GM23338 (cell line): Measurements from ENCODE around the gene TUB. TPM values are rescaled to one million over a fixed set of nuclear protein-coding genes. Genes with fewer than 3 reads are reported as not detected.

Experiments used
- polyA plus RNA-seq: library from polyadenylated mRNA; unstranded; fragments of >200 nt; fragmentation: Nextera tagmentation; extraction: Ambion mirVana; gene quantifications from 2 replicates; pipeline ENCODE4 v1.2.1, GENCODE V29; 2016
- total RNA-seq: library from RNA; depleted of rRNA; stranded (reverse); fragments of >200 nt; shearing (Covaris generic); gene quantifications from 2 replicates; pipeline ENCODE4 v1.2.3, GENCODE V29; 2014; rRNA removed

The TUB gene
- total and polyA plus RNA-seq, 2 experiments from 2014 or later = 5.5 to 30.4 TPM

Other genes starting within 250 kb of the TUB start
- gene OR10A6, start 149.9 kb upstream of the TUB start, total RNA-seq = not detected in 2 replicates
- gene OR10A6, start 149.9 kb upstream of the TUB start, polyA plus RNA-seq = 0.09 and 0.23 TPM in 2 replicates
- gene OR10A3, start 139.5 kb upstream of the TUB start, total RNA-seq = 0.14 TPM in 1 of 2 replicates, not detected in the other
- gene OR10A3, start 139.5 kb upstream of the TUB start, polyA plus RNA-seq = 0.28 and 0.52 TPM in 2 replicates
- gene NLRP10, start 115.8 kb upstream of the TUB start, total RNA-seq = 2.7 and 4.3 TPM in 2 replicates
- 0.56 and 1.1 TPM in 2 replicates for gene NLRP10, start 115.8 kb upstream of the TUB start, polyA plus RNA-seq
- 351 and 555 TPM in 2 replicates for gene EIF3F, start 93.9 kb upstream of the TUB start, total RNA-seq
- gene EIF3F, start 93.9 kb upstream of the TUB start, polyA plus RNA-seq = 235 and 237 TPM in 2 replicates
- 17.8 and 27.4 TPM in 2 replicates for gene RIC3, start 87.8 kb downstream of the TUB start, total RNA-seq
- 21.1 and 21.3 TPM in 2 replicates for gene RIC3, start 87.8 kb downstream of the TUB start, polyA plus RNA-seq
- gene LMO1, start 182.7 kb downstream of the TUB start, total RNA-seq = not detected in 2 replicates
- gene LMO1, start 182.7 kb downstream of the TUB start, polyA plus RNA-seq = 0.19 and 0.40 TPM in 2 replicates